NCI-H1092 treated with DMSO at 0.1 percent for 48 hours (cell line): ENCODE data around the gene NT5C3A.
A peak's percentile ranks its signal among the peaks of the same experiment; 100 is the strongest.

Experiments used
- DNase-seq: peaks from one replicate; lab custom pipeline; 2025; lab: John Stamatoyannopoulos, UW

NT5C3A gene

DNA sequence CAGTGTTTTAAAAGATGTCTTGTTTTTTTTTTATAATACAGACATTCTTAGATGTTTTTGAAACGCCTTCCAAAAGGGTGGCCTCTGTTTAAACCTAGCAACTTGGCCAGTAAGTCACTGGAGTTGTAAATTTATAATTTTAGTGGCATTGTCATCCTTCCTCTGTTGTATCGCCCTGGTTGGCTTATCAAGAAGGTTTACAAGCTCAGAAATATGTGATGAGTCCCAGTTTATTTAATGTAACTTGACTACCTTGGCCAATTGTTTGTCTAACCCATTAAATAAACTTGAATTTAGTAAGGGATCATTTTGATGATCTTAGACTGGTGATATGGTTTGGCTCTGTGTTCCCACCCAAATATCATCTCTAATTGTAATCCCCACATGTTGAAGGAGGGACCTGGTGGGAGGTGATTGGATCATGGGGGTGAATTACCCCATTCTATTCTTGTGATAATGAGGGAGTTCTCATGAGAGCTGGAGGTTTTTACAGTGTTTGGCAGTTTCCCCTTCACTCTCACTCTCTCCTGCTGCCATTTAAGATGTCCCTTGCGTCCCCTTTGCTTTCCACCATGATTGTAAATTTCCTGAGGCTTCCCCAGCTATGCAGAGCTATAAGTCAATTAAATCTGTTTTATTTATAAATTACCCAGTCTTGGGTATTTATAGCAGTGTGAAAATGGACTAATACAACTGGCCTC lies 13.4 kb upstream of the NT5C3A start:
- no peak for DNase-seq

DNA sequence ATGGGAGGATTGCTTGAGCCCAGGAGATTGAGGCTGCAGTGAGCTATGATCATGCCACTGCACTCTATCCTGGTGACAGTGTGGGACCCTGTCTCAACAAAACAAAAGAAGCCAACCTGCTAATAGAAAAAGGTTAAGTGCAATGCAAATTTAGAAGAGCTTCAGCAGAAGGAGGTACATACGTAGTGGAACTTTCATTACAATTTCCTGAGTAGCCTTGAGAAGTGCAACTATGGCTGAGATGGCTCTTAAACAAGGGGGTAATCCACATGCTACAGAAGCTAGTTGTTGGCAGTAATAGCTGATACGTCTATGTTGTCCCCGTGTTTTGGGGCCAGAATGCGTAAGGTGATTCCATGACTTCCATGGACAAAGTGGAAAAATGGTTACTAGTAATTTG lies 10.7 kb upstream of the NT5C3A start:
- no peak for DNase-seq

GRCh38 chr7:33072471-33072870 lies 9.9 kb upstream of the NT5C3A start:
- DNase-seq = no peak

GRCh38 chr7:33070831-33071230 lies 8.3 kb upstream of the NT5C3A start:
- DNase-seq = no peak

DNA sequence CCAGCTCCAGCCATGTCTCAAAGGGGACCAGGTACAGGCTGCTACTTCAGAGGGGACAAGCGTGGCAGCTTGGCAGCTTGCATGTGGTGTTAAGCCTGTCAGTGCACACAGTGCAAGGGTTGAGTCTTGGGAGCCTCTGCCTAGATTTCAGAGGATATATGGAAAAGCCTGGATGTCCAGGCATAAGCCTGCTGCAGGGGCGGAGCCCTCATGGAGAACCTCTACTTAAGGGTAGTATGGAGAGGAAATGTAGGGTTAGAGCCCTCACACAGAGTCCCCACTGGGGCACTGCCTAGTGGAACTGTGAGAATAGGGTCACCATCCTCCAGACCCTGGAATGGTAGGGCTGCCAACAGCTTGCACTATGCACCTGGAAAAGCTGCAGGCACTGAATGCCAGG lies 7.7 kb upstream of the NT5C3A start:
- no peak for DNase-seq

GRCh38 chr7:33067921-33068320 lies 5.3 kb upstream of the NT5C3A start:
- no peak for DNase-seq

DNA sequence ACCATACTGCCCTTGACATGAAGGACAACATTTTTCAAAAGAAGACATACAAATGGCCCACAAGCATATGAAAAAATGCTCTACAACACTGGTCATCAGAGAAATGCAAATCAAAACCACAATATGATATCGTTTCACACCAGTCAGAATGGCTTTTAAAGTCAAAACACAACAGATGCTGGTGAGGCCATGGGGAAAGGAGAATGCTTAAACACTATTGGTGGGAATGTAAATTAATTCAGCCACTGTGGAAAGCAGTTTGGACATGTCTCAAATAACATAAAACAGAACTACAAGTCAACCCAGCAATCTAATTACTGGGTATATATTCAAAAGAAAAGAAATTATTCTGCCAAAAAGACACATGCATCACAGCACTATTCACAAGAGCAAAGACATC lies 4.2 kb upstream of the NT5C3A start:
- no peak for DNase-seq

- DNase-seq = no peak
Measured at GRCh38 chr7:33065981-33066380, 3.4 kb upstream of the NT5C3A start.

DNA sequence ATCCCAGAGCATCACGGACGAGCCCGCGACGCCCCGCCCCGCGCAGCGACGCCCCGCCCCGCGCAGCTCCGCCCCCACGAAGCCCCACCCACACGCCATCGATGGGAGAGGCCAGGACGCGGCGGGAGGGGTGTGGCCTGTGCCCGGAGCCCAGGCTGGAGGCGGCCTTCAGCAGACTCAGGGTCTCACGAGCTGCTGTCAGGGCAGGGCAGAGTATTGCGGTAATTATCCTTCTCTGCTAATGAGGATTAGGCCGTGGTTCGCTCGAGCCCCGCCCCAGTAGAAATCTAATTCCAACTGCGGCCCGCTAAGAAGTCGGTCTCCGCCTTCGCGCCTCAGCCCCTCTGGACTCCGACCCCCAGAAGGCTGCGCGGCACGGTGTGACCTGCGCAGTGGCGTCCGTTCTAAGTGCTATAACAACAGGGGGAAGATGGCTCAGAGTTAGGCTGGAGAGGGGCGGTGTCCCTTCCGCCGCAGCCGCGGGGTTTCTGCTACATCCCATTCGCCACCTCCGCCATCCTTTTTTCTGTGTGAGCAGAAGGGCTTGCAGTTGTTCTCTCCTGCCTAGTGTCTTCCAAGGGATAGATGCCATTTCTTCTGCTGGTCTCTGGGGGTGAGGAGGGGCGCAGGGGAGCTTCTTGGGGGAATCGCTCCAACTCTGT lies 337 bp upstream of the NT5C3A start:
- peak; percentile 98 for DNase-seq

DNA sequence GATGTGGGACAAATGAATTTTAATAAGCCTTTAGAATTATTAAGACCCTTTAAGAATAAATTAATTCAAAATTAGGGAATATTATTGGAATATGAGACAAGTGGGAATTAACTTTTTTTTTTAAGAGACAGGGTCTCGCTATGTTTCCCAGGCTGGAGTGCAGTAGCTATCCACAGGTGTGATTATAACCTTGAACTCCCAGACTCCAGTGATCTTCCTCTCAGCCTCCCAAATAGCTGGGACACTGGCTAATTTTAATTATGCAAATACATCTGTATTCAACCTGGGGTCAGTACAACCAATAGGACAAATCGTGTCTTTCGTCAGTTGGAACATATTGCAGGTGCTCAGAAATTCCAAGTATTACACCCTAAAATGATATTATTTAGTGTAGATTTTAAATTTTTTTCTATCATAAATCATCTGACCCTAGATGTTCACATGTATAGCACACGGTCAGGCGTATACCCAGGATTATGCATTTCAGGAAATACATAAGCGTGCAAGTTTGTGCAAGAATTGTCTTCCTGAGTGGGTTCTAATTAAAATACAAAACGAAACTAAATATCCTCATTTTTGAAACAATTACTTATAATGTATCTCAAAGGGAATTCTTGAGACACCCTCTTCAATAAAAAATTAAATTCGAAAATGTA lies 1.2 kb downstream of the NT5C3A start:
- DNase-seq = peak; percentile 38

GRCh38 chr7:33059635-33060034 lies 2.9 kb downstream of the NT5C3A start:
- DNase-seq = no peak

- no peak for DNase-seq
Measured at GRCh38 chr7:33055158-33055557, 7.4 kb downstream of the NT5C3A start.

- no peak for DNase-seq
Measured at GRCh38 chr7:33054261-33054964, 8.2 kb downstream of the NT5C3A start.

GRCh38 chr7:33053721-33054120 lies 8.9 kb downstream of the NT5C3A start:
- no peak for DNase-seq

GRCh38 chr7:33050535-33051318 lies 11.8 kb downstream of the NT5C3A start:
- DNase-seq = peak; percentile 57

GRCh38 chr7:33048704-33049103 lies 13.9 kb downstream of the NT5C3A start:
- DNase-seq = no peak

DNA sequence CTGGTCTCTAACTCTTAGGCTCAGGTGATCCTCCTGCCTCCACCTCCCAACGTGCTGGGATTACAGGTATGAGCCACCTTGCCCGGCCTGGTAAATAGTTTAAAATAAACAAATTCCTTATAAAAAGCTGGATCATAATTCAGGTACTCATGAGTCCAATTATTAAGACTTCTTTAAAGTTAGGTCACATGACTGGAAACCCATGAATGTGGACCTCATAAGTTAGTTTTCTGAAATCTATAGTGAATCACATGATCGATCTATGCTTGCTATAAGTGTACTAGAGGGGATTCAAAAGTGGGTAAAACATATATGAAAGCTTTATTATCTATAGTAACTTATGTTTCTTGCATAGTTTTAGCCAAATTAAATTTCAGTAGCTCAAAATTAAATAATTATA lies 14.3 kb downstream of the NT5C3A start:
- no peak for DNase-seq

DNA sequence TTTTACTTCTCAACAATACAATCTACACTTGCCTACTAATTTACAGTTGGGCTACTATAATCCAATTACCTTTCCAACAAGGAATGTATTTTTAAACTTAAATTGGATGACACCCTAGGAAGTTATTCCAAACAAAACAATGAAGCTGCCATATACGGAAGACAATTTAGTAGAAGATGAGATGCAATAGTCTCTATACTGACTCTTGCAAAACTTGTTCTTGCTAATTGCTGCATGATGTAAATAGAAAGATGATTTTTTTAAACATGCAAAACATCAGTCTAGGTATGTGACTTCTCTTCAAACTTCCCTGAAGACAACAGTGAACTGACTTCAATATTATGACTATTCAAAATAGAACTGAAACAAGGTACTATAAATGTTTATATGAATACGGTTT lies 17.6 kb downstream of the NT5C3A start:
- no peak for DNase-seq

DNA sequence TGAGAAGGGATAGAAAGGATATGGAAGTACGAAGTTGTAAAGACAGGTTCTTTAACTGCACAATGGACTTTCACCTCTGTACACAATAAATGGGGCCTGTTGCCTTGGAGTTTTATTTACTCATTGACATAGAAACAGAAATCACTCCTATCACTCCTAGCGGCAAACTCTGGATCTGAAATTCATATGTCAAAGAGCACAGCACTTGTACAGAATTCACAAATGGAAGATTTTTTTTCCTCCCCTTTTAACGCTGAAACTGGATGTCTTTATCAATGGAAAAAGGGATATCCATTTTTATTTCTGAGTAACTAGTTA lies 18.2 kb downstream of the NT5C3A start:
- DNase-seq = no peak

GRCh38 chr7:33043501-33044400 lies 18.8 kb downstream of the NT5C3A start:
- DNase-seq = no peak
